ENCODE data around the gene LIPH. TPM values are rescaled to one million over a fixed set of nuclear protein-coding genes. Genes with fewer than 3 reads are reported as not detected.
A peak's percentile ranks its signal among the peaks of the same experiment; 100 is the strongest.

LIPH gene
- total RNA-seq, result 100 to 1,000 TPM in 1 of 4 donors, 10 to 100 TPM in 3; 31.6 to 115 (median 74.7) TPM

- intact Hi-C loops (cut with DNase I; ENCODE audit: low total_unique reads) (no loop called here), in situ Hi-C loops (cut with MboI; ENCODE audit: low pct_ligation_motif_present in 1 of 4, low pct_unique_long_range_greater_than_20kb in 1 of 4, low sequenced_read_pairs in 3 of 4) (no loop called here)
- 22 to 31% methylated on average over 4 to 6 of the region's 6 CpGs for WGBS, 2 donors (ENCODE audit: low coverage in 1 of 2)
- TF ChIP-seq EP300 (IDR thresholded peaks at IDR 0.05; ENCODE audit: low read depth), result no peak
- peak in 2 of 5 experiments; percentile 14 to 19 for TF ChIP-seq CTCF (IDR thresholded peaks at IDR 0.05)
- peak; percentile 77 to 99 (median 99) for TF ChIP-seq POLR2AphosphoS5 (IDR thresholded peaks at IDR 0.05)
- peak; percentile 98 for TF ChIP-seq POLR2A (IDR thresholded peaks at IDR 0.05)
- Histone ChIP-seq H3K4me1 (peaks cover 0 to 67% (median 27%) of the 10 kb centered on the region in 4 donors), H3K9me3 (no peaks in the 10 kb centered on the region), H3K4me3 (peak within 1 kb of the TSS in 3 of 4 donors; percentile 25 to 51 (median 29)), H3K27ac (peak within 1 kb of the TSS; percentile 29 to 89 (median 77)), H3K27me3 (no peaks in the 10 kb centered on the region), H3K36me3 (no peaks in the 10 kb centered on the region)
- DNase-seq, result peak; percentile 82
Measured at GRCh38 chr3:185552358-185552877, at the start of gene LIPH. TSS of gene LIPH (minus strand) at chr3:185552588. CDS start at chr3:185552471, 117 bp downstream.

- TF ChIP-seq POLR2AphosphoS5 (IDR thresholded peaks at IDR 0.05) (no peak), EP300 (IDR thresholded peaks at IDR 0.05; ENCODE audit: low read depth) (no peak), CTCF (IDR thresholded peaks at IDR 0.05) (no peak), POLR2A (IDR thresholded peaks at IDR 0.05) (no peak)
- Histone ChIP-seq H3K9me3 (no peaks in the 10 kb centered on the region), H3K4me3 (no peak overlapping the region), H3K36me3 (peaks cover 0 to 39% (median 11%) of the 10 kb centered on the region in 4 donors), H3K27me3 (no peaks in the 10 kb centered on the region), H3K4me1 (no peaks in the 10 kb centered on the region), H3K27ac (no peak overlapping the region)
- 68 to 85% methylated on average over 4 of the region's 4 CpGs for WGBS, 2 donors (ENCODE audit: low coverage in 1 of 2)
- intact Hi-C loops (cut with DNase I; ENCODE audit: low total_unique reads), result no loop called here
- in situ Hi-C loops (cut with MboI; ENCODE audit: low pct_ligation_motif_present in 1 of 4, low pct_unique_long_range_greater_than_20kb in 1 of 4, low sequenced_read_pairs in 3 of 4), result no loop called here
- no peak for DNase-seq
Measured at GRCh38 chr3:185595526-185595925, 43.1 kb upstream of the LIPH start.

DNA sequence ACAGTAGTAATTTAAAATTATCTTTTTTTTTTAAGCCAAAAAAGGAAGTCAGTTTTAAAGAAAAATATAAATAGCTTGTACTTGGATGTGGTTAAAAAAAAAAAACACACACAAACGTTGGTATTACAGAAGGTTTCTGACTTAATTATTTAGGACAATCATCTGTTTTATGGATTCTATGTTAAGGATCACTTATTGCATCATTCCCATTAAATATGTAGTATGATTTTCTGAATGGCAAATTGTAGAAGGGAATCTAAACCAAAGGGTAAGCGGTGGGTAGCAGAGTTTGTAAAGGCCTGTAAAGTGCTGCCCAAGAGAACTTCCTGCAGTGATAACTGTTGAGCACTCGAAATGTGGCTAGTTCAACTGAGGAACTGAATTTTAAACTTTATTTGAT is 41.7 kb upstream of the LIPH start:
- Histone ChIP-seq H3K36me3 (peaks cover 0 to 28% (median 9%) of the 10 kb centered on the region in 4 donors), H3K27me3 (no peaks in the 10 kb centered on the region), H3K4me1 (peaks cover 0 to 7% (median under 1%) of the 10 kb centered on the region in 4 donors), H3K9me3 (no peaks in the 10 kb centered on the region), H3K4me3 (no peak overlapping the region), H3K27ac (no peak overlapping the region)
- WGBS, 2 donors (ENCODE audit: low coverage in 1 of 2), result 69 to 71% methylated on average over 3 of the region's 3 CpGs
- no peak for TF ChIP-seq EP300 (IDR thresholded peaks at IDR 0.05; ENCODE audit: low read depth)
- TF ChIP-seq POLR2A (IDR thresholded peaks at IDR 0.05), result no peak
- no peak for TF ChIP-seq POLR2AphosphoS5 (IDR thresholded peaks at IDR 0.05)
- TF ChIP-seq CTCF (IDR thresholded peaks at IDR 0.05), result no peak
- no peak for DNase-seq
- intact Hi-C loops (cut with DNase I; ENCODE audit: low total_unique reads) (no loop called here), in situ Hi-C loops (cut with MboI; ENCODE audit: low pct_ligation_motif_present in 1 of 4, low pct_unique_long_range_greater_than_20kb in 1 of 4, low sequenced_read_pairs in 3 of 4) (no loop called here)

DNA sequence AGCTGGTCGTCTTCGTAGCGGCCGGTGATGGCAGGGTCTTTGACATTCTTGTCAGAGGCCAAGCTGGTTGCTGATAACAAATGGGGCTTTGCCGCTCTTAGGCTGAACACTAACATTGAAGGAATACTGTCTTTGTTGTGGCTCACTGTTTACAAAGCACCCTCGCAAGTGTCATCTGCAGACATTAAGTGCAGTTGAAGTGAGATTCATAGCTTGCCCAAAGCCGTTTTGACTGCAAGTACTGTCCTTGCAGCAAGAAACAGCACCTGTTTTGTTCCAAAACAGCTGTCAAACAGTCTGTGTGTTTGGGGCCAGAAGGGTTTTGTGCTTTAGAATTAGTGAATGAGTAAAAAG is 34.3 kb upstream of the LIPH start:
- intact Hi-C loops (cut with DNase I; ENCODE audit: low total_unique reads), result no loop called here
- no peak for TF ChIP-seq CTCF (IDR thresholded peaks at IDR 0.05)
- no peak for TF ChIP-seq POLR2A (IDR thresholded peaks at IDR 0.05)
- no peak for TF ChIP-seq POLR2AphosphoS5 (IDR thresholded peaks at IDR 0.05)
- TF ChIP-seq EP300 (IDR thresholded peaks at IDR 0.05; ENCODE audit: low read depth), result no peak
- WGBS, 2 donors (ENCODE audit: low coverage in 1 of 2), result 2% methylated on average over 7 of the region's 7 CpGs; no CpG with 5 or more reads in 1 of the 2 donors

More for the DNA sequence above, 34.3 kb upstream of the LIPH start:
- DNase-seq, result no peak
- Histone ChIP-seq H3K9me3 (no peaks in the 10 kb centered on the region), H3K27ac (peak overlapping the region; percentile 94 to 97 (median 96)), H3K4me1 (peaks cover 17 to 41% (median 21%) of the 10 kb centered on the region in 4 donors), H3K36me3 (peaks cover 0 to 3% (median 0%) of the 10 kb centered on the region in 4 donors), H3K4me3 (peak overlapping the region; percentile 71 to 93 (median 80)), H3K27me3 (no peaks in the 10 kb centered on the region)
- in situ Hi-C loops (cut with MboI; ENCODE audit: low pct_ligation_motif_present in 1 of 4, low pct_unique_long_range_greater_than_20kb in 1 of 4, low sequenced_read_pairs in 3 of 4), result loop anchor here in 1 of 4 donors (5.0 kb wide), 1 partner anchor 89 kb away; the partner anchor contains the start of gene TMEM41A

Data from transverse colon (tissue), 4 donors.